Activated T-cell treated with anti-CD3 and anti-CD28 coated beads, Interleukin-2, amount 50 U/mL, for 4 hours (primary cell): ENCODE results near the gene ARSK. TPM values are rescaled to one million over a fixed set of nuclear protein-coding genes. Genes with fewer than 3 reads are reported as not detected.

Source experiments
- ATAC-seq, 2 donors: fragments of 200-7000 bp; cut with Tn5 transposase; one replicate each; pipeline ENCODE4 v1.10.0; 2021
- DNase-seq: peaks from one replicate; pipeline ENCODE4 v3.0.0-alpha.2; 2020
- H3K27me3 Mint-ChIP-seq: one replicate; pipeline ENCODE4 v1.8.0; 2021; ENCODE audit warnings: low read depth, mixed read lengths
- H3K36me3 Mint-ChIP-seq: one replicate; pipeline ENCODE4 v1.8.0; 2022; ENCODE audit warnings: mixed read lengths; ENCODE audit not compliant: insufficient read depth
- H3K4me1 Mint-ChIP-seq: one replicate; pipeline ENCODE4 v1.8.0; 2021; ENCODE audit warnings: low read depth, mixed read lengths
- H3K4me3 Mint-ChIP-seq: one replicate; pipeline ENCODE4 v1.8.0; 2021; ENCODE audit warnings: mild to moderate bottlenecking, moderate library complexity, mixed read lengths
- H3K9me3 Mint-ChIP-seq: one replicate; pipeline ENCODE4 v1.8.0; 2021; ENCODE audit warnings: mixed read lengths
- total RNA-seq, 3 donors: library from RNA; stranded (reverse); gene quantifications; one replicate each; pipeline ENCODE4 v1.2.1, GENCODE V29; 2021

ARSK gene
- total RNA-seq, 3 donors from 2014 or later, result 4.2 to 5.0 (median 4.6) TPM

DNA sequence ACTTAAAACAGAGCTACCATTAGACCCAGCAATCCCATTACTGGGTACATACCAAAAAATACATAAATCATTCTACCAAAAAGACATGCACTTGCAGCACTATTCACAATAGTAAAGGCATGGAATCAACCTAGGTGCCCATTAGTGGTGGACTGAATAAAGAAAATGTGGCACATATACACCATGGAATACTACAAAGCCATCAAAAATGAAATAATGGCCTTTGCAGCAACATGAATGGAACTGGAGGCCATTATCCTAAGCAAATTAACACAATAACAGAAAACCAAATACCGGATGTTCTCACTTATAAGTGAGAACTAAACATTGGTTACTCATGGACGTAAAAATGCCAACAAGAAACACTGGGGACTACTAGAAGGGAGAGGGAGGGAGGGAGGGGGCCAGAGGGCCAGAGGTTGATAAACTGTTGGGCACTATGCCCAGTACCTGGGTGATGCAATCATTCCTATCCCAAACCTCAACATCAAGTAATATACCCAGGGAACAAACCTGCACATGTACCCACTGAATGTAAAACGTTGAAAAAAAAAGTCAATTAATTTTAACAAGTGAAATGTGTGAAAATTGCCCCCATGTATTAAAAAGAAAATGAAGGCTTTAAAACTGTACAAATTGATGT lies 40.5 kb downstream of the ARSK start:
- no peaks in the 10 kb centered on the region for H3K9me3 Mint-ChIP-seq
- no peaks in the 10 kb centered on the region for H3K27me3 Mint-ChIP-seq
- DNase-seq, result no peak
- H3K36me3 Mint-ChIP-seq, result peaks cover 10% of the 10 kb centered on the region
- no peak for ATAC-seq
- H3K4me1 Mint-ChIP-seq, result peaks cover 17% of the 10 kb centered on the region
- no peak overlapping the region for H3K4me3 Mint-ChIP-seq

DNA sequence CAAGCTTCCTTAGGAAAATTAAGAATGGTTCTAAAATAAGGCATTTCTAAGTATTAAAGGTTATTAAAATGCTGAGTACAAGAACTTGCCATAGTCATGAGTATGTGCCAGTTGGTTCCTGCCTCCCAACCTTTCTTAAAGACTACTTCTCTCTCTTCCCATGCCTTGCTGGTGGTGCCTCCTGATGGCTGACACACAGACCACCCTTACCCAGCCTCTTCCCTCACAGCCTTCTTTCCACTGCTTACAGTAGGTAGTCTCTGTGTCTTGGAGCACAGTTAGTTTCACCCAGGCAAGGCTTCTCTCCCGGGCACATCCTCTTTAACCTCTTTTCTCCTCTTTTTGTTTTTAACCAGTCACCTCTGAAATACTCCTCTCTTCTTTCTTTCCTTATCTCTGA lies 44.4 kb downstream of the ARSK start:
- Mint-ChIP-seq H3K9me3 (no peaks in the 10 kb centered on the region), H3K4me3 (no peak overlapping the region), H3K4me1 (no peaks in the 10 kb centered on the region), H3K36me3 (peaks cover 15% of the 10 kb centered on the region), H3K27me3 (no peaks in the 10 kb centered on the region)
- ATAC-seq (no peak), DNase-seq (no peak)

DNA sequence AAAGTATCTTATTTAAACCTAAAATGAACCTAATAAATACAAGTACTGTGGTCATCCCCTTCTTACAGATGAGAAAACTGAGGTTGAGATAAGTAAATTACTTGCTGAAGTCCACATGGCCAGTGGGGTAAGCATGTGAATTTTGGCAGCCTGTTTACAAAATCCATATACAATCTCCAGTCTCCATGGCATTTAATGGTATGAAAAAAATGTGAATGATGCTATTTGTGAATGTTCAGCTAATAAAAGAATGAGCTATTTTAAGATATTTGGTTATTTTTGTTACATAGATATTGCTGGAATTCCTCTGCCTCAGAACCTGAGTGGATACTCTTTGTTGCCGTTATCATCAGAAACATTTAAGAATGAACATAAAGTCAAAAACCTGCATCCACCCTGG lies 45.7 kb downstream of the ARSK start:
- ATAC-seq (no peak), DNase-seq (no peak)
- Mint-ChIP-seq H3K4me1 (no peaks in the 10 kb centered on the region), H3K36me3 (peaks cover 16% of the 10 kb centered on the region), H3K27me3 (no peaks in the 10 kb centered on the region), H3K4me3 (no peak overlapping the region), H3K9me3 (no peaks in the 10 kb centered on the region)

DNA sequence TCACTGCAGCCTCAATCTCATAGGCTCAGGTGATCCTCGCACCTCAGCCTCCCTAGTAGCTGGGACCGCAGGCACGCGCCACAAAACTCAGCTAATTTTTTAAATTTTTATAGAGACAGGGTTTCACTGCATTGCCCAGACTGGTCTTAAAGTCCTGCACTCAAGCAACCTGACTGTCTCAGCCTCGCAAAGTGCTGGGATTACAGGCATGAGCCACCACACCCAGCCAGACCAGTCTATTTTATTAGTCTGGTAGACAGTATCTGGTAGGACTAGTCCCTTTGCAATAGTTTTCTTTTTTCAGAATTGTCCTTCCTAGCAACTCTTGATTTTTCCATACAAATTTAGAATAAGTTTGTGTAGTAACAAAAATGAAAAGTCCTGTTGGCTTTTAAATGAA lies 50.9 kb downstream of the ARSK start:
- ATAC-seq, result no peak
- DNase-seq, result no peak
- Mint-ChIP-seq H3K4me3 (no peak overlapping the region), H3K27me3 (no peaks in the 10 kb centered on the region), H3K36me3 (peaks cover 10% of the 10 kb centered on the region), H3K9me3 (no peaks in the 10 kb centered on the region), H3K4me1 (no peaks in the 10 kb centered on the region)

DNA sequence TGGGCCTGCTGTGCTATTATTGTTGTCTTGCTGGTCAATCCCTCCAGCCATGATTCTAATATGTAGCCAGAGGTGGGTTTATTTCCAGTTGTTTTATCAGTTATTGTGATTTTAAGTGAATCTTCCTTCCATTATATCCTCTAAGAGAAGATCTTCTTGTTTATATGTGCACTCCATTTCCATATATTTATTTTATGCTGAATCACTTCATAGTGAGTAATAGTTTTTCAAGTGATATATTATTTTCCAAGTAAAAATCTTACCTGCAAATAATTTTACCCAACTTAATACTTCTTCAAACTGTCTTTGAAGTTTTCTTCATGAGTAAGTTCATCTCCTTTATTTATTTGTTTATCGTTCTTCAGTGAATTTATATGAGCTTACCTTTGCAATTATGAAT lies 51.5 kb downstream of the ARSK start:
- Mint-ChIP-seq H3K4me1 (no peaks in the 10 kb centered on the region), H3K9me3 (no peaks in the 10 kb centered on the region)

DNA sequence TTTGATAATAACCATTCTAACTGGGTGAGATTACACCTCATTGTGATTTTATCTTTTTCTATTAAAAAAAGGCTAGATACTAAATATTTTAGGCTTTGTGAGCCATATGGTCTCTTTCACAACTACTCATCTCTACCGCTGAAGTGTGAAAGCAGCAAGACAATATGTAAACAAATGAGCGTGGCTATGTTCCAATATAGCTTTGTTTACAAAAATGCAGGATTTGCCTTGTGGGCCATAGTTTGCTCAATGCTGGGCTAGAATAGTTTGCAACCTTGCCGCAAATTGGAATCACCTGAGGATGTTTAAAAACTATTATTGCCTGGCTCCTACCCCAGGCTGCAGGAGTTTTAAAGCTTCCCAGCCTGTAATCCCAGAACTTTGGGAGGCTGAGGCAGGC lies 54.8 kb downstream of the ARSK start:
- H3K27me3 Mint-ChIP-seq, result no peaks in the 10 kb centered on the region
- DNase-seq (no peak), ATAC-seq (no peak)
- peaks cover 2% of the 10 kb centered on the region for H3K4me1 Mint-ChIP-seq
- H3K4me3 Mint-ChIP-seq, result no peak overlapping the region
- peaks cover 15% of the 10 kb centered on the region for H3K9me3 Mint-ChIP-seq
- H3K36me3 Mint-ChIP-seq, result peaks cover 10% of the 10 kb centered on the region

More for the DNA sequence above, 51.5 kb downstream of the ARSK start:
- Mint-ChIP-seq H3K27me3 (no peaks in the 10 kb centered on the region), H3K4me3 (no peak overlapping the region), H3K36me3 (peaks cover 8% of the 10 kb centered on the region)
- DNase-seq (no peak), ATAC-seq (no peak)

DNA sequence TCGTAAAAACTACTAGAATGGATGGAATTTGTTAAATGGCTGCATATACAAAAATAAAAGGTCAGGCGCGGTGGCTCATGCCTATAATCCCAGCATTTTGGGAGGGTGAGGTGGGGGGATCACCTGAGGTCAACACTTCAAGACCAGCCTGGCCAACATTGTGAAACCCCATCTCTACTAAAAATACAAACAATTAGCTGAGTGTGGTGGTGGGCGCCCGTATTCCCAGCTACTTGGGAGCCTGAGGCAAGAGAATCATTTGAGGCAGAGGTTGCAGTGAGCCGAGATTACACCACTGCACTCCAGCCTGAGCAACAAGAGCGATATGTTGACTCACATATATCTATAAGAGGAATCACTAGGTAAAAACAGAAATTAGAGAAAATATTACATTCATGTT lies 55.6 kb downstream of the ARSK start:
- no peak for ATAC-seq
- Mint-ChIP-seq H3K4me3 (no peak overlapping the region), H3K27me3 (no peaks in the 10 kb centered on the region), H3K36me3 (peaks cover 10% of the 10 kb centered on the region), H3K9me3 (peaks cover 15% of the 10 kb centered on the region), H3K4me1 (peaks cover 10% of the 10 kb centered on the region)
- no peak for DNase-seq

DNA sequence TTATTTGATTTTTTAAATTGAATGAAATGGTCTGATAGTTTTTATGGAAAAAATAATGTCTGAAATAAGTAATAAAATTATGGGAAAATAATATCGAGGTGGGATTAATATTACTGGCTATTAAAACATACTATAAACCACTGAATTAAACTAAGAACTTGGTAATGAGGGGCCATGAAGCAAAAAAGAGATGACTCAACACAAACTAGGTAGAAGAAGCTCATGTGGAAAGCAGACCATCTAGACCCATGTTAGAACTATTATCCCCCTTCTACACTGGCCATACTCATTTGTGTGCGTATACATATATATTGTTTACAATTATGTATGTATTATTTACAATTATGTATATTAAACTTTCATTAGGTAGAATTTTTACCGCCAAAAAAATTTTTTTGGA lies 56.5 kb downstream of the ARSK start:
- peaks cover 10% of the 10 kb centered on the region for H3K36me3 Mint-ChIP-seq
- DNase-seq (no peak), ATAC-seq (no peak)
- H3K9me3 Mint-ChIP-seq, result peaks cover 15% of the 10 kb centered on the region
- no peak overlapping the region for H3K4me3 Mint-ChIP-seq
- H3K4me1 Mint-ChIP-seq, result peaks cover 15% of the 10 kb centered on the region
- no peaks in the 10 kb centered on the region for H3K27me3 Mint-ChIP-seq

DNA sequence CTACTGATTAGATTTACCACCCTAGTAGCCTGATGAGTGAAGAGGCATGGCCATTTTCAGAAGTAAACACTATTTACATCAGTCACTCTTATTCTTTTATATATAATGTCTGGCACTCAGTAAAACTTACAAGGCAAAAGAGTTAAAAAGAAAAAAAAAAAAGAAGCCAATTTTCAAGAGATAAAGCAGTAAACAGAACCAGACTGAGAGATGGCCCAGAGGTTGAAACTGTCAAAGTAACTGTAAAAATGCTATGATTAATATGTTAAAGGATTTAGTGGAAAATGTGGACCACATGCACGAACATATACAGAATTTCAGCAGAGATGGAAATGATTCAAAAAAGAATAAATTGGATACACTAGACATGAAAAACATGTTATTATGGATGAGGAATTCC lies 58.6 kb downstream of the ARSK start:
- Mint-ChIP-seq H3K4me1 (peaks cover 27% of the 10 kb centered on the region), H3K9me3 (peaks cover 15% of the 10 kb centered on the region), H3K36me3 (peaks cover 6% of the 10 kb centered on the region), H3K27me3 (no peaks in the 10 kb centered on the region), H3K4me3 (no peak overlapping the region)
- ATAC-seq (no peak), DNase-seq (no peak)

DNA sequence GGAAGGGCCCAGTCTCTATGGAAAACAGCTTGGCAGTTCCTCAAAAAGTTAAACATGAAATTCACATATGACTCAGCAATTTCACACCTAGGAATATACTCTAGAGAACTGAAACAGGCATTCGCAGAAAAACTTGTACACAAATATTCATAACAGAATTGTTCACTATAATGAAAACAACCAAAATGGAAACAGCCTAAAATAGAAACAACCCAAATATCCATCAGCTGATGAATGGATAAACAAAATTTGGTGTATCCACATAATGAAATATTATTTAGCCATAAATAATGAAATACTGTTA lies 60.2 kb downstream of the ARSK start:
- no peaks in the 10 kb centered on the region for H3K27me3 Mint-ChIP-seq
- peaks cover 15% of the 10 kb centered on the region for H3K9me3 Mint-ChIP-seq
- ATAC-seq (no peak), DNase-seq (no peak)
- peaks cover 43% of the 10 kb centered on the region for H3K4me1 Mint-ChIP-seq
- no peak overlapping the region for H3K4me3 Mint-ChIP-seq
- peaks cover 6% of the 10 kb centered on the region for H3K36me3 Mint-ChIP-seq

DNA sequence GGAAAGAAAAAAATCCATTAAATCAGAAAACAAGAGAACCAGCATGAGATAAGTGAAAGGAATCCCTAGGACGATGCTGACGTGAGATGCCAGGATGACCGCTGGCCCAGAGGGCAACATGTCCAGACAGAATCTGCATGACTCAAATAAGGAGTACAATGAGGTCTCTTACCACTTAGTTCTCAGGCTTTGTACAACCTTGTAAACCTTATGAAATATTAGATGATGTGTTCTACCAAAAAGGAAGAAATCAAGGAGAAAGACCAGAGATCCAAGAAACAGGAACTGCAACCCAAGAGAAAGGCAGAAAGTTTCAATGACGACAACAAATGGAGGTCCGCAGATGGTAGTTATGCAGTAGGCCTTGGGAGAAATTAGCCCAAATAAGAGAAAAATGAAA lies 62.2 kb downstream of the ARSK start:
- Mint-ChIP-seq H3K4me3 (no peak overlapping the region), H3K9me3 (peaks cover 15% of the 10 kb centered on the region), H3K27me3 (no peaks in the 10 kb centered on the region), H3K4me1 (peaks cover 51% of the 10 kb centered on the region), H3K36me3 (peaks cover 6% of the 10 kb centered on the region)
- ATAC-seq (no peak), DNase-seq (no peak)

DNA sequence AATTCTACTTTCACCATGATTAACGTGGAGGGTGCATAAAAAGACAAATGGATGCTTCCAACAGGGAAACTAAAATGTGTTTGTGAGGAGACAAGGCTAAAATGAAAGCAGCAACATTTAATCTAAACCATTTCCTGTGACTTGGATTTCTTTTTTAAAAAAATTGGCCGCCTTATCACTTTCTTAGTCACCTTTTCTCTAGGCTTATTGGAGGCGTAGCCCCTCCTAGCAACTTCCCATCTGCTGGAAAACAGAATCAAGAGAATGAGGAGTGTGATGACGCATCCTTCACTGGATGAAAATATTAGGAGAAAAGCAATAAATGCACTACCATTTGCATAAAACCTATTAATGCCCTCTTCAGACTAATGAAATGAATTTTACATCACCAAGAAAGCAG lies 64.2 kb downstream of the ARSK start:
- DNase-seq (no peak), ATAC-seq (no peak)
- Mint-ChIP-seq H3K36me3 (no peaks in the 10 kb centered on the region), H3K9me3 (peaks cover under 1% of the 10 kb centered on the region), H3K4me1 (peaks cover 66% of the 10 kb centered on the region), H3K27me3 (no peaks in the 10 kb centered on the region), H3K4me3 (peak overlapping the region; percentile 87)

DNA sequence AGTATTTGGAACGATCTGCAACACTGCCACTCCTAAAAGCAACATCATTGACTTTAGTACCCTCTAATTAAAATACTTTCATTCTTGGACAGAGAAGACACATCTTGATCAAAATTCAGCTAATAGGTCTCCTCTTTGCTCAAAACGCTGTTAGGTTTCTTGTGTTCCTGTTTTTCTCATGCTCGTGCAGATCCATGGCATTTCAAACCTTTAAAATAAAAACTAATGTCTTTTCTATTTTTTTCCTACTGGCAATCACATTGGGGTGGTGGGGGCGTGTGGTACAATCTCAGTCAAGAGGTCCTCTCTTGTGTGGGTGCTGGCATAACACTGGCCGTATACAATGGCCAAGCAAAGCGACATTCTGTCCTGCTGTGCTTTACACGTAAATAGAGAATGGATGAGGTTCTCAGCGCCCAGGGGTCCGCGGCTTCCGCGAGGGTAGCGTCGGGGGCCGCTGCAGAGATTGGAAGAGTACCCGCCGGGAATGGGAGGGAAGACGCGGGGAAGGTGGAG lies 64.7 kb downstream of the ARSK start:
- ATAC-seq (no peak), DNase-seq (no peak)
- H3K27me3 Mint-ChIP-seq, result no peaks in the 10 kb centered on the region
- H3K9me3 Mint-ChIP-seq, result no peaks in the 10 kb centered on the region
- peaks cover 69% of the 10 kb centered on the region for H3K4me1 Mint-ChIP-seq
- peak overlapping the region; percentile 87 for H3K4me3 Mint-ChIP-seq
- H3K36me3 Mint-ChIP-seq, result no peaks in the 10 kb centered on the region

DNA sequence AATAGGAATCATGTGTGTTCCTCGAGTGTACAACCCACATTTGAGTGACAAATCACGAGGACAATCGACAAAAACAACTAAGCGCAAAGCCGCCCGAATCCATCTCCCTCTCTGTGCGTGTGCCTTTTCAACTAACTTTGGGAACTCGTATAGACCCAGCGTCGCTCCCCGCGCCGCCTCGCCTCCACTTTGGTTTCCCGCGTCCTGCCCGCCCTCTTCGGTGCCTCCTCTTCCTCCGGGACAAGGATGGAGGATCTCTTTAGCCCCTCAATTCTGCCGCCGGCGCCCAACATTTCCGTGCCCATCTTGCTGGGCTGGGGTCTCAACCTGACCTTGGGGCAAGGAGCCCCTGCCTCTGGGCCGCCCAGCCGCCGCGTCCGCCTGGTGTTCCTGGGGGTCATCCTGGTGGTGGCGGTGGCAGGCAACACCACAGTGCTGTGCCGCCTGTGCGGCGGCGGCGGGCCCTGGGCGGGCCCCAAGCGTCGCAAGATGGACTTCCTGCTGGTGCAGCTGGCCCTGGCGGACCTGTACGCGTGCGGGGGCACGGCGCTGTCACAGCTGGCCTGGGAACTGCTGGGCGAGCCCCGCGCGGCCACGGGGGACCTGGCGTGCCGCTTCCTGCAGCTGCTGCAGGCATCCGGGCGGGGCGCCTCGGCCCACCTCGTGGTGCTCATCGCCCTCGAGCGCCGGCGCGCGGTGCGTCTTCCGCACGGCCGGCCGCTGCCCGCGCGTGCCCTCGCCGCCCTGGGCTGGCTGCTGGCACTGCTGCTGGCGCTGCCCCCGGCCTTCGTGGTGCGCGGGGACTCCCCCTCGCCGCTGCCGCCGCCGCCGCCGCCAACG lies 65.3 kb downstream of the ARSK start, which contains the start of gene GPR150:
TSS of gene GPR150 (plus strand) at position 58 of the 840 bp plus-strand sequence. CDS start at position 247, 189 bp downstream.
- peak within 1 kb of the TSS; percentile 87 for H3K4me3 Mint-ChIP-seq
- H3K36me3 Mint-ChIP-seq, result no peaks in the 10 kb centered on the region
- ATAC-seq, result peak; percentile 81 to 84
- H3K9me3 Mint-ChIP-seq, result no peaks in the 10 kb centered on the region
- H3K4me1 Mint-ChIP-seq, result peaks cover 63% of the 10 kb centered on the region
- H3K27me3 Mint-ChIP-seq, result no peaks in the 10 kb centered on the region
- DNase-seq, result peak; percentile 51
